SK-MEL-5 (cell line): ENCODE results near the gene GMDS. TPM values are rescaled to one million over a fixed set of nuclear protein-coding genes. Genes with fewer than 3 reads are reported as not detected.

Experiments
- DNase-seq: peaks from one replicate; pipeline ENCODE4 v3.0.0-alpha.2; 2016; ENCODE audit warnings: low read depth, low spot score
- in situ Hi-C: cut with HindIII; loops from 2 replicates; pipeline ENCODE4 v1.10.0; 2016; ENCODE audit warnings: low sequenced_read_pairs, high pct_unique_total_duplicates, low pct_unique_long_range_greater_than_20kb
- polyA plus RNA-seq, 2 experiments: library from polyadenylated mRNA; depleted of rRNA; stranded (reverse); fragments of >200 nt; gene quantifications; 2 replicates each; pipeline ENCODE4 v1.2.3, GENCODE V29; 2015
- total RNA-seq: library from RNA; depleted of rRNA; stranded (reverse); fragments of >200 nt; shearing (Covaris generic); gene quantifications from 2 replicates; pipeline ENCODE4 v1.2.3, GENCODE V29; 2014; rRNA removed

The GMDS gene
- total RNA-seq = 15.0 and 23.6 TPM in 2 replicates
- polyA plus RNA-seq (2015; cell fraction: cytosol; rRNA removed) = 41.2 and 44.6 TPM in 2 replicates
- polyA plus RNA-seq (2015; cell fraction: nucleus; rRNA removed) = 9.9 and 13.1 TPM in 2 replicates

DNA sequence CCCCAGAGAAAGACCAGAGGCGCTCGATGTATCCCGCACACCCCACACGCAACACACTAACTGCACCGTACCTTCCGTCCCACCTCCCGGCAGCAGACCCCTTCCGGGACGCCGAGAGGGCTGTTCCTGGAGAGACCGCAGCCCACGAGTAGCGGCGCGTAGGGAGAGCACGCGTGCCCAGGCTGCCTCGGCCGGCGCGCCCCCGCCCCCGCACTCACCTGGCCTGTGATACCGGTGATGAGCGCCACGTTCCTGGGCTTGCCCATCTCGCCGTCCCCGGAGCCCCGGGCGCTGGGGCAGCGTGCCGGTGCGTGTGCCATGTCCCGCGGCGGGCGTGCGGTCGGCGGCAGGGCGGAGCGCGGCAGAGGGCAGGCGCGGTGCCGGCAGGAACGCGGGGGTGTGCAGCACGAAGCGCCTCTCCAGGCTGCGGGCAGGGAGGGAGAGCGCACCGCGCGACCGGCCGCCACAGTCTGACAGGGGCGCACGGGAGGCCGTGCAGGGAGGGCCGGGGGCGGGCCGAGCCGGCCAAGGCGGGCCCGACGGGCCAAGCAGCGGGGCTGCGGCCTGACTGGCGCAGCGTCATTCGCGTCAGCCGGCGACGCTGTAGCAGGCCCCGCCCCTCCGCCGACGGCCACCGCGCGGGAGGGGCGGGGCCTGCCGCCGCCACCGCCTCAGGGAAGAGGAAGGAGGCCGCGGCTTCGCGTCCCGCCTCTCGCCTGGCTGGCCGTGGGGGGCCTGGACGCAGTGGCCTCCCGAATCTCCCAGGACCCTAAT is at the start of gene GMDS:
GMDS (minus strand) TSS at position 503 of the 774 bp plus-strand sequence.
- peak; percentile 91 for DNase-seq
- in situ Hi-C loops = no loop called here

DNA sequence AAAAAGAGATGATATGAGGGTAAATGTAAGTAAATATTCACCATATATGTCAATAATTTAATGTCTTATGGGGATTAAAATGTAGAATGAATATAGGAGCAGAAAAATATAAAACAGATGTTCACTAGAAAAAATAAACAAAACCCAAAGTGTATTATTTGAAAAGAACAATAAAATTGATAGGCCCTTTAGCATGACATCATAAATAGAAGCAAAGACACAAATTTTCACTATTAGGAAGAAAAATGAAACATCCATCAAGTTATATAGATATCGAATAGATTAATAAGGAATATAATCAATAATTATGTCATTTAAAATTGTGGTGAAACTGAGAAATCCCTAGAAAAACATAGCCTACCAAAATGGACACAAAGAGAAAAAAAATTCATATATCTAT is 40.1 kb upstream of the GMDS start:
- in situ Hi-C loops = no loop called here
- DNase-seq = no peak

DNA sequence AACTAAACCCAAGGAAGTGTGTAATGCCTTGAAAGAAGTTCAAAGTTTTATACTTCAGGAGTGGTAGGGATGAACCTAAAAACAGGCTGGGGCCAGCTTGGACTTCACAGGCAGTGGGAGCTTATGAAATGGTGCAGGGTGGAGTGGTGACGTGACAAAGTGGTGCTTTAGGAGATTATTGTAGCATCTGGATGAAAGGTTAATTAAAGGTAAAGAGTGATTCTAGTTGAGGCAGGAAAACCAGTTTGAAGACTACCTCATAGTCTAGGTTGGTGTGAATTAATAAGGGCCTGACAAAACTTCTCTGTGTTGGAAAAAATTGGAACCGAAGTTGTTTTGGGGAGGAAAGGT is 30.5 kb upstream of the GMDS start:
- in situ Hi-C loops = no loop called here
- no peak for DNase-seq

DNA sequence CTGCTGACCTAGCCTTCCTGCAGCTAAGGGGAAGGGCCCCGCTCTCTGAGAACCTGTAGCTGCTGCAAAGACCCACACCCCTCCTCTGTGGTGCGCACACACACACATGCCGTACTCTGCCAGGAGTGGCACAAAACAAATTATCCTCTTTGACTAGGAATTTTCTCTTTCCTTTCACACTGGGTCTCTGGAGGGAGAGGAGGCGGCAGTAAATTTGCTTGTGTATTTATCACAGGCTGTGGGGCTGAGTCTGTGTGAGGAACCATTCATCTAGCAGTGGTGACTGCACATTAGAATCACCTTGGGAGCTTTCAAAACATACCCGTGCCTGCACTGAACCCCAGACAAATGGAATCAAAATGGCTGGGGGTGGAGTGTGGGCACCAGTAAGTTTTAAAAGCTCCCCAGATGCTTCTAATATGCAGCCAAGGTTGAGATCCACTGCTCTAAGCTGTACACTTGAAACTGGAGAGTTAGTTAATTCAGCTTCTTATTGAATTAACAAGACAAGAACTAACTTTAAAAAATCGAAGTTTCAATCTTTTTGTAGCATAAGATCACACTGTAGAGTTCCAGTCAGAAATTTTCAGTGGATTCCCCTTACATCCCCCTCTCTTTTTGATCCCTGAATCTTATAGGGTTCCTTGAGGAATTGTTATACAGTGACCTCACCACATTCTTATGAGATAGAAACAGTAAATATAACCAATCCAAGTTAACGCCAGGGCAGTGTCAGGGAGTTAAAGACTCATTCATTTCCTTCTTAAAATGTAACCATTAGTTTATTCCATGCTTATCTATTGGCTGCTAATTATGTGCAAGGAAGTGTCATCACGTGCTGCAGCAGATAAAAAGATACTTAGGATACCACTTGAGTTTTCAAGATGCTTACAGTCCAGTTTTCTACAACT is 29.8 kb upstream of the GMDS start:
- in situ Hi-C loops = no loop called here
- no peak for DNase-seq

DNA sequence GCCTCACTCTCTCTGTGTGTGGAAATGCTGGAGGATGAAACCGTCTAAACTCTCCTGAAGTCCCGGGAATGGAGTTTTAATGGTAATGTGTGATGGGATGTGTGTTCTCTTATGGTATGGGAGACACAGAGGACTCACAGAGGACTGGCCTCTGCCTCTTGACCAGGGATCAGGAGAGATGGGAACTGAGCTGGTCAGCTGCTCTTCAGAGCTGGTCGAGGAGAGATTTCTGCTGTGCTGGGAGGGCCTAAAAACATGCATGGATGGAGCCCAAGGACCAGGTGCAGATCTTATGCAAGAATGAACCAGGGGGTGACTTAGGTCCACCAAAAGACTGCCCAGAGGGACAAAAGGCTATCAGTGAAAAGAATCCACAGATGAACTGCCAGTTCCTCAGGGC is 27.3 kb upstream of the GMDS start:
- DNase-seq = no peak

DNA sequence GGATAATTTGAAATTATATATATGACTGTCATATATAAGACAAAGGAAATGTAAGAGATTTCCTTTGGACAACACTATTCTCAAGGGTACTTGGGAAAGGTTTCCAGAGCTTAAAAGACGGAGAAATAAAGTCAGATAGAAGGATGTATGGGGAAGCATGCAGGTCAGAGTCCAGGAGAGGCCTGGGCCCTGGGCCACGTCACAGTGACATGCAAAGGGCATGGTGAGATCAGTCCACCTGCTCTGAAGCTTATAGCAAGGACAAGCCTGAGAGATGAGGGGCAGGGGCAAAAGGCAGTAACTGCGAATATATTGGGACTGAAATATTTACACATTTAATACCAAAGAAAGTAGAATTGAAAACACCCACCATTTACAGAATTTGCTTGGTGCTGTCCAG is 24.6 kb upstream of the GMDS start:
- DNase-seq = no peak
- in situ Hi-C loops = no loop called here

More for the DNA sequence above, 27.3 kb upstream of the GMDS start:
- in situ Hi-C loops = no loop called here

DNA sequence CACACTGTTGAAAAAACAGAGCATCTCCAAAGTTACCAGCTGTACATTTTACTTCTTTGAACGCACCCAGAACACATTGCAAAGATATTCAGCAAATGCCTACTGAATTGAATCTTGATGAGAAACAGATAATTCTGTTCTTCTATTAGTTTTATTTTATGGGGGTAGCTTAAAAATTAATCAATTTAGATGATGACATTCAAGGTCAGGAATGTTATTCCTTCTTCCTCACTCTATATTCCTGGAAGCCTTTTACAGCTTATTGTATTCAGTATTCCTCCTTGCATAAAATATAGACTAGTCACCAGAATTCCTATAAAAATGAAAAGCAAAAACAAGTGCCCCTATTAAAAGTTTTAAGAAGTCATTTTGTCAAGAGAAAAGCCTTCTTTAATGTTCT is 21.4 kb upstream of the GMDS start:
- in situ Hi-C loops = no loop called here

DNA sequence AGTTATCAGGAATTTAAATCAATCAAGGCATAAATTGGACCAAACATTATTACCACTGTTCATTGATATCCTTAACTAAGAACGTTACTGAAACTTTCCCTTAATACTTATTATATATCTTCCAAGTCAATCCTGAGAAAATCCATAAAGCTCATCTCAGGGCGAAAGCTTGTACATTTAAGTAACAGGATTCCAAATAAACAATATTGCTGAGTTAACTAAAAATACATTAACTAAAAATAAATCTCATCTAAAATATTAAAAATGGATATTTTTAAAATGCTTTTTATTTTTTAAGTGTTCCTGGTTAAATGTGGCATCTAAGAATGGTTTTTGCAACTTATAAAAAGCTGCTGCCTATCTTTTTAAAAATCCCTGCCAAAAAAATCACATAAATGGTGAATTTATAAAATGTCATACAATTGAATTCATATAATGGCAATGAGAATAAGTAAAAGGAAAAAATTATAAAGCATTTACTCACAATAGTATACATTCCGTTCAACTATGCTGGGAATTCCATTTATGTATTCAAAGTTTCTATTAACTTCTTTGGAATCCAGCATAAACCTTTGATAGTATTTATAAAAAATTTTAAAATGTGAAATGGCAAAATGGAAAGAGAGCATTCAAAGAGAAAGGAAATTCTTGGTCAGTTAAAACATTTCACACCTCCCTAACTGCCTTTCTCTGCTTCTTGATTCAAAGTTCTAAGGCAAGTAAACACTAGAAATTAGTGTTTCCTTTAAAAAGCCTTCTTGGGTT is 20.8 kb upstream of the GMDS start:
- in situ Hi-C loops = no loop called here
- DNase-seq = no peak

More for the DNA sequence above, 21.4 kb upstream of the GMDS start:
- no peak for DNase-seq

DNA sequence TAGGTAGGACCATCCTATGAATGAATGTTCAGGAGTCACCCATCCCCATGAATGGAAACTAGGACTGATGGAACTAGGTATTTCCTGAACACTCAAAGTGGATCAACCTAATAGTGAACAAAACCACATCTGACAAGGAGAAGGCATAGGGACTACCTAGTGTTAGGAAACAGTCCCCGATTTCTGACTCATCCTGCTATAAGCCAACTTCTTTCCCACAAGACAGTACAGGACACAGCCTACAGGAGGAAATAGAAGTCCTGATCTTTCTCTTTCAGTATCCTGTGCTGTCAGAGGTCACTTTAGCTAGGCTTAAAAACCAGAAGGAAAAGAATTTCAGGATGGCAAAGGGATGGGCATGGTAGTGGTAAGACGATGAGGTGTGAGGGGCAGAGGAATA is 19.5 kb upstream of the GMDS start:
- no peak for DNase-seq
- in situ Hi-C loops = no loop called here

DNA sequence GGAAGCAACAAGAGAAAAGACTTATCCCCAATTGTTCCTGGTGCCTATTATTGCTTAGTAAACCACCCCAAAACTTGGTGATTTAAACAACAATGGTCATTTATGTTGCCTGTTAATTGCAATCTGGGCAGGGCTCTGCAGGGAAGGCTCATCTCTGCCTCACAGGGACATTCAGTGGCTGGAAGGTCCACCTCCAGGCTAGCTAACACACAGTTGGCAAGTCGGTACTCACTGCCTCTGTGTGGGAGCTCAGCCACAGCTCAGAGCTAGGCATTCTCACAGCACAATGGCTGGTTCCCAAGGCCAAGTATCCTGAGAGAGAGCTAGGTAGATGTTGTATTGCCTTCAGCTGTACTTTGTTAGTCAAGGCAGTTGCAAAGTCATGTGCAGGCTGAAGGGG is 18.5 kb upstream of the GMDS start:
- no peak for DNase-seq
- in situ Hi-C loops = no loop called here

DNA sequence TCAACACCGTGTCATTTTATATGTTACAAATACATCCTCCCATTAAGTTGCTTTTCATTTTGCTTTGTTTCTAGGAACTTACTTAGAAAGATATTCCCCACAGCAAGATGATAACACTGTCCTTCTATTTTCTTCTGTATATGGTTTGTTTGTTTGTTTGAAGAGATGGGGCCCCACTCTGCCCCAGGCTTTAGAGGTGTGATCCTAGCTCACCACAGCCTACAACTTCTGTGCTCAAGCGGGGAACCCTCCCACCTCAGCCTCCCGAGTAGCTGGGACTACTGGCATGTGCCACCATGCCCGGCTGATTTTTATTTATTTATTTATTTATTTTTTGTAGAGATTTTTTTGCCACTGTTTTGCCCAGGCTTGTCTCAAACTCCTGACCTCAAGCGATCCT is 14.2 kb upstream of the GMDS start:
- no peak for DNase-seq
- in situ Hi-C loops = no loop called here

DNA sequence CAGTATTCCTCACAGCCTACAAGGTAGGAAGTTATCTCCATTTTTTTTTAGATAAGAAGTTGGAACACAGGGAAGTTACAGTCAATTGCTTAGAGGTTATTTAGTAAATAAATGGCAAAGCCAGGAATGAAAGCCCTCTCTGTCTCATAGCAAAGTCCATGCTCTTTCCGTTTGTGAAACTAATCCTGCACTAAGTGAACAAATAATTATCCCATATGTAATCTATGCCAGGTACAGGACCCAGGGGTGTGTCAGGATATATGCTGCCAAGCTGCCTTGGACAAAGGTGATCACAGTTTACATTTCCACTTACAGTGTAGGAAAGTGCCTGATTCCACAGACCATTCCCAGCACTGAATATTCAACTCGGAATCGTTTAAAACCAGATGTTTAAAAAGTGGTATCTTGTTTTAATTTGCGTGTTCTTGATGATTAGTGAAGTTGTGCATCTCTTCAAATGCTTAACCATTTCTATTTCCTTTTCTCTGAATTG is 13.6 kb upstream of the GMDS start:
- in situ Hi-C loops = no loop called here
- DNase-seq = no peak

DNA sequence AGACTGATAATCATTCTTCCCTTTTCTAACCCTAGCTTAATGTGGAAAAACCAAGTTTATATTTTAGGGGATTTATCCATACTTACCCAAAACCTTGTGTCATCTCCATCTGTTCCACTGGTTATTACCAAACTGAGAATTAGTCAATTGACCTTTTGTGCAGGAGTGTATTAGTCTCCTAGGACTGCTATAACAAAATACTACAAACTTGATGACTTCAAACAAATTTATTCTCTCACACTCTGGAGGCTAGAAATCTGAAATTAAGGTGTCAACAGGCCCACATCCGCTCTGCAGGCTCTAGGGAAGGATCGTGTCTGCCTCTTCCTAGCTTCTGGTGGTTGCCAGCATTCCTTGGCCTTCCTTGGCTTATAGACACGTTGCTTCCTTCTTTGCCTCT is 12.7 kb upstream of the GMDS start:
- in situ Hi-C loops = no loop called here
- no peak for DNase-seq

DNA sequence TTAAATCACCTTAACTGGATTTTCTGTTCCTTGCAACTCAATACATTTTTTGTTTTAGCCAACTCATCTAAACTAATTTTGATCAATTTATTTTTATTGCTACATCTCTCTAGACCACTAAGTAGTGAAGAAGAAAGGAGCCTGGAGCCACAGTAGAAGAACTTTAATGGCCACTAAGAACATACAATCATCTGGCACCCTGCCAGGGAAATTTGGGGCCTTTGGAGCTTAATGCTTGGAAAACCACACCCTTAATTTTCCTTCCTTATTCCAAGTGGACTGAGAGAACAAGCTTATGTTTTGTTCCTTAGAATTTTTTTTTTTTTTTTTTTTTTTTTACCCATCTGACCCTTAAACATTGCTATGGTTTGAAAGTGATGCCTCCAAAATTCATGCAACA is 12.0 kb upstream of the GMDS start:
- in situ Hi-C loops = no loop called here
- no peak for DNase-seq

DNA sequence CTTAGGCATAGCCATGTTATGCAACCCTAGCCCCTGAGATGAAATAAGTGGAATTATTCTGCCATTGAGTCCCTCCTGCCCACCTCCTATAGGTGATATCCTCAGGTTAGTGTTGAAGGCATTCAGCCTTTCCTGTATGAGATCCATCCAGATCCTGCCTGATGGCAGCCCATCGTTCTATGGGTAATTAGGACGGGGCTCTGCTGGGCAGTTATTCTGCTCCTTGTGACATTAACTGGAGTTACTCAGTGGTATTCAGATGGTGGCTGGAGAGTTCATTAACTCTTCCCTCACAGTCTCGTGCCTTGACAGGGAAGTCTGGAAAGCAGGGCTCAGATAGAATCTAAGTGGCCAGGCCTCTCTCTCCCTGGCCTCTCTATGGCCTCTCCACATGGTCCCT is 9.3 kb upstream of the GMDS start:
- DNase-seq = no peak
- in situ Hi-C loops = no loop called here

DNA sequence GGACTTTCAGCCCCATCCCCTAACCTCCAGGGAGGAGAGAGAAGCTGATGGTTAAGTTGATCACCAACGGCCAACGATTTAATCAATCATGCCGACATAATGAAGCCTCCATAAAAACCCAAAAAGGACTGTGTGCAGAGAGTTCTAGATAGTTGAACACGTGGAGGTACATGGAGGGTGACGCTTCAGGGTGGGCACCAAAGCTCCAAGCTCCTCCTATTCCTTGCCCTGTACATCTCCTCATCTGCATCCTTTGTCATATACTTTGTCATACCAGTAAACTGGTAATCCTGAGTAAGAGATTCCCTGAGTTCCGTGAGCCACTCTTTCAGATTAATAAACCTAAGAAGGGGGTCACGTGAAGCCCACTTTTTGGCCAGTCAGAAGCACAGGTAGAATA is 3.7 kb upstream of the GMDS start:
- DNase-seq = no peak
- in situ Hi-C loops = no loop called here

DNA sequence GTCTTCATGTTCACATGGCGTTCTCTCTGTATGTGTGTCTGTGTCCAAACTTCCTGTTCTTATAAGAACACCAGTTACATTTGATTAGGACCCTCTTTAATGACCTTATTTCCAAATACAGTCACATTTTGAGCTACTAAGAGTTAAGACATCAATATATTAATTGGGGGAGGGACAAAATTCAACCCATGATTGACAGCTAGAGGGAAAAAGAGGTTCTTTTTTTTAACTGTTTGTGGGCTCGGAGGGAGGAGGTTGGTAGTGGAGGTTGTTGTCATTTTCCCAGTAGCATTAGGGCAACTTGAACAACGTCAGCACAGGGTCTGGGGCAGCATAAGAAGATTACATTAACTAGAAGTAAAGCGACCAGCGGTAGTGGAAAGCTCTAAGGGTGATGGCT is 2.3 kb upstream of the GMDS start:
- in situ Hi-C loops = no loop called here
- no peak for DNase-seq
